Measurements from ENCODE around the gene ZDHHC3.
"Not testable (repeated sequence)": the region's sequence is repeated elsewhere in the genome, so short reads cannot be mapped to it uniquely, and the experiment has no call there.

ZDHHC3 gene

DNA sequence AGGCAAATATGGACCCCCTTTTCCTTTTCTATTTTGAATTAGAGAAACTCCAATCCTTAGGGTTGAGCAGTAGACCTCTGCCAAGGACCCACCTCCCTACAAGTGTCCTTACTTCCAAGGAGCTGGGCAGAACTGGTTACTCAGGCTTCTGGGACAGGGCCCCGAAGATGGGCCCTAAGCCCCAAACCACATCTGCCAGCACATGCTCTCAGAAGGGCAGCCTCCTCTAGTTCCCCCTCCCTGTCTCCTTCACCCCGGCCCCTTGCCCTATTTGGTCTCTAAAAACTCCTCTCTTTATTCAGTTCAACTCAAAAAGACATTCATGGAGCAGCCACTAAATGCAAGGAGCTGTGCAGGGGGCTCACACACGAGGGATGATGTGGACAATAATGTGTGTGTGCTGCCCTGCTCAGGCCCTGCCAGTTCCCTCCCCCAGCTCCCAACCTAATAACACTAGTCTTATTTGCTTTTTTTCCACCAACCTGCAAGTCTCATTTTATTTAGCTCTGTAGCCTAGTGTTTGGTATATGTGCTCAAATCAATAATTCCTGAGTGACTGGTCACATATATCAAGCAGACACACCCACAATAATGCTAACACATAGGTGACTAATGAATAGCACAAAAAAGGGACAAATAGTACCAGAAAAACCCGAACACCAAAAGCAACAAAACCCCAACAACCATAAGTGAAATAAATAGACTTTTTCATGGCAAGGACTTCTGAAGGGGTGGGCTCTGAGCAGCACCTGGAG, 12.2 kb downstream of the ZDHHC3 start:
- no peak for DNase-seq

DNA sequence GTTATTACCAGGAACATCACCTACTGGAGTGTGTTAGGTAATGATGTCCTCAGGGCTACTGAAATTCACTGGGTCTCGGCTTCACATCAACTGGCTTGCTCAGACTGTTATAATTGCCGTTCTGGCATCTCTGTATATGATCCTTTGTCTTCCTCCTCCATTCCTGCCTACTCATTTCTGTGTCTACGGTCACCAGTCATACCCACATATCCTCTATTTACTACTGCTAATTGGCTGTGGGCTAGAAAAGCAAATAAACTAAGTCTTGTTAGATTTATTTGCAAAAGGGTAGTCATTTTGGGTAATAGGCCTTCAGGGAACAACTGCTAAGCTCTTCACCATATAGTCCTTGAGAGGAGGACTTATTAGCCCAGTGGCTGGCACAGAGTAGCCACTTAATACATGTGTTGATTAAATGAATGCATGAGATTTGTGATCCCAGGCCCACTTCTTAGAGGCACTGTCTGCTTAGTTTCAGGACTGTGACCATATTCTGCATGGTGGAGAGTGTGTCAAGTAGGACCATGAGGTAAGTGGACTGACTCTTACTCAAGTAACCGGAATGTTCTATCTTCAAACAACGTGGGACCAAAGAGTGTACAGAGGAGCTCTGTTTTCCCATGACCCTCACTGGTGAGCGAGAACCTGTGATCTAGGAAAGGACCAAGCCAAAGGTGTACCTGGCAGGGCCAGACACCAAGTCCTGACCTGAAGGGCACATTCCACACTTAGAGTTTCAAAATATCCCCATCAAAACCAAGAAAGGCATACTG, 13.2 kb downstream of the ZDHHC3 start:
- no peak for DNase-seq

DNA sequence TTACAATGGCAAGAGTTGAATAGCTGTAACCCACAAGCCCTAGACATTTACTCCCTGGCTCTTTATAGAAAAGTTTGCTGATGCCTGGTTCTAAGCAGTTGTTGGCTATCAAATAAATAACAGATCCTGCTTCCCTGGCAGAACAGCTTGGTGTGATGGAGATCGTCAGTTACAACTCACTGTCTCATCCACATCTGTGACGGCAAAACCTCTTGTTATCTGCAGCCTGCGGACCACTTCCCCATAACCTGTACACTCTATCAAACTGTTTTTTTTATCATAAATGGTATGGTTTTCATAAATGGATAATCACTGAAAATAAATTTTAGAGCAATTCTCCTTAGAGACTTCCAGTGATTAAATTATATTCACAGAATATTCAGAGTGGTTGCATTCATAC, 14.1 kb downstream of the ZDHHC3 start:
- DNase-seq = no peak

DNA sequence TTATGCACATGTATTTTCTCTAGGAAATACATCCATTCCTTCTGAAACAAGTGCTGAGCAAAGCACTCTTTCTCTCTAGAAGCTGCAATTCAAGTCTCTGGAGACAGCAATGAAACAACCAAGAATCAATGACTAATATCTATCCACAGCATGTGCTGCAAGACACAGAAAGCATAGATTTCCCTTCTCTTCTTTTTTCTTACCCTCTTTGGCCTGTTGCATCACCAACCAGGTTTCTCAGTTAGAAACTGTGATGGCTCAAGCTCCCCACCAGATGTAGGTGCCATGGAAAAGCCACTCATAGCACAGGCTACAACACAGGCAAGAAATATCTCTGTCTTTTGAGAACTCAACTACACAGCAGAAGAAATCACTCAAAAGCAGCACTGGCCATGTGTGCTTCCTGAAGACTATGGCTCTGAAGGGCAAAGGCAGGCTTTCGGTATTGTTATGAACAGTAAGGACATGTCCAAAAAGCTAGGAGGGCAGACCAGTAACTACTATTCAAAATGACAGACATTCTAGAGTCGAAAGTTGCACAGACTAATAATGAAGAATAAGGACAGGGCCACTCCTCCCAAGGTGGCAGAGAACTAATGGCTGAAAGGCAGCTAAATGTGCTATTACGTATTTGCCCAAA, 15.5 kb downstream of the ZDHHC3 start:
- DNase-seq = no peak

DNA sequence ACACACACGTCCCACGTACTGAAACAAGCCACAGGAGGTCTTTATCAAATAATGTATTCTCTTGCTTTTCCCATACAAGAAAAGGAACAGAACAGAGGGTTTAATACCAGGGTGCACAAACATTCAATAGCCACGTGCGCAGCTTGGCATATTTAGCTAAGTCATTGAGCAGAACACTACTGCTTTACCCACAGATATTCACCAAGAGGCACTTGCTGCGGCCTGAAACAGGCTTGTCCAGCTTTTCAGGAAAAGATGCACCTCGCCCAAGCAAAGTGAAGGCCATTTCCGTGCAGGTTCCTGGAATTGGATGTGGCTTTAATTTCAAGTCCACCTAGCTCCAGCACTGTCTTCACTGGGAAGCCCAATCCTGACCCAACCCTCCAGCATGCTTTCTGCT, 17.6 kb downstream of the ZDHHC3 start:
- no peak for DNase-seq

DNA sequence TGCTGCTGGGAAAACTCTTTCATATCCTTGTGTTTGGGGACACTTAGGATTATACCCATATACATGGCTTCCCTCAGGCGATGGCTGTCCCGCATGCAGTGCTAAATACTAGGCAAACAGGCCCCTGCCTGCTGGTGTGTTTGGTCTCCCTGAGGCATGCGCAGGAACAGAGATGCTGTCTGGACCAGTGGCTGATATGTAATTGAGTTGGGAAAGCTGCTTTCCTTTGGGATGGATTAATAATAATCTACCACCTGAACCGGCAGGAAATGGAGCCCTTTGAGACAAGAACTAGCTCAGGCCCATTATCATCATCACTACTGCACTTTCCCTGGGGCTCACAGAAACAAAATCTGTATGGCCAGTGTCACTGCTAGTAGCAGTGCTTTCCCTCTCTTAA, 18.0 kb downstream of the ZDHHC3 start:
- DNase-seq = no peak

DNA sequence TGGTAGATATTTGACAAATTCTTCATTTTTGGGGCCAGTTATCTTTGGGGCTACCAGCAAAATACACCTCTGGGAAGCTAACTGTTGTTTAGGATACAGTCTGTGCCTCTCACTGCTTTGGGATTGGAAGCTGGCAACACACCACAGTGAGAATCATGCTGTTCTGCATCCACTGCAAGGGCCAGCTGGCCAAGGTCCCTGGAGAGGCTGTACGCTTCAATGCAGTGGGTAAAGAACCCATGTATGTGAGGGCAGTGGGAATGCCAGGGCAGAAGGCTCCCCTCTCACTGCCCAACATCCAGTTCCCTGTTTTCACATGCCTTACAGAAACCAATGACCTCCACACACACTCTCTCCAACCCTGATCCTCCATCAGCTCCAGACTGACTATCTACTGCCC, 20.1 kb downstream of the ZDHHC3 start:
- no peak for DNase-seq

DNA sequence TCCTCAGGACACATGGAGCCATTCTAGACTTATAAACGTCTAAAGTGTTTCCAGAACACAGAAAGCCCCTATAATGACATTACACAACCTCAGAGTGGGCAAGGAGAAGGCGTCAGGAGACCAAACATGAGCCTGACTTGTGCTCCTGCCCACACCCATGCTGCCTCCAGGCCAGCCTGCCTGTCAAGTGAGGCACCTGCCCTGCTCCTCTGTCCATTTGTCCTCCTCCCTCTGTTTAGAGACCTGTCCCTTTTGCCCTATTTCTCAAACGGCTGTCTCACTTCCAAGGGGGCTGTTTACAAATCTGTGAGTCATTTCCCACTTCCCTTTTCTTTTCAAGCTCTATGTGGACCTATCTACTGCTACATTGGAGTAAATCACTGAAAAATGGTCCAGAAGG, 21.0 kb downstream of the ZDHHC3 start:
- no peak for DNase-seq

DNA sequence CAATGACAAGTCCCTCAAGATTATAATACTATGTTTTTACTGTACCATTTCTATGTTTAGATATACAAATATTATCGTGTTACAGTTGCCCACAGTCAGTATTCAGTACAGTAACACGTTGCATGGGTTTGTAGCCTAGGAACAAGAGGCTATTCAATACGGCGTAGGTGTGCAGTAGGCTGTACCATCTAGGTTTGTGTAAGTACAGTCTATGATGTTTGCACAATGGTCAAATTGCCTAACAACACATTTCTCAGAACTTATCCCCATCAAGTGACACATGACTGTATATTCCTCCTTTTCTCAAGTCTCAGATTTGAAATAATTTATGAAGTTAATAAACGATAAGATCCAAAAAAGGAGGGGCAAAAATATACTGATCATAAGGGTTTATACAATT, 21.7 kb downstream of the ZDHHC3 start:
- DNase-seq = no peak

DNA sequence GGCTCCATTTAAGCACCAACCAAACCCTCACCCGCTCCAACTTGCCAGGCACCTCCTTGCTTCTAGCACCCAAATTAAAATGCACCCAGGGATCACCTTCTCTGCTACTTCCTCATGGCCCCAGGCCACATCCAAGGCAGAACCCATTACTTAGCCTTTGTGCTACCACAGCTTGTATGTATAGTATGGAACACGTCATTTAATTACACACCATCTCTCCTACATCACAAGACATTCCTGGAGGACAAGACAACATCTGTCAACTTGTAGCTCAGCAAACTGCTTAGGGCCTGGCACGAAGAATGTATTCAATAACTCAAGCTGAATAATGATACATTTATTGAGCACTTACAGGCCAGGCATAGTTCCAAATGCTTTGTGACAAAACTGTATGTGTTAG, 23.3 kb downstream of the ZDHHC3 start:
- DNase-seq = no peak

DNA sequence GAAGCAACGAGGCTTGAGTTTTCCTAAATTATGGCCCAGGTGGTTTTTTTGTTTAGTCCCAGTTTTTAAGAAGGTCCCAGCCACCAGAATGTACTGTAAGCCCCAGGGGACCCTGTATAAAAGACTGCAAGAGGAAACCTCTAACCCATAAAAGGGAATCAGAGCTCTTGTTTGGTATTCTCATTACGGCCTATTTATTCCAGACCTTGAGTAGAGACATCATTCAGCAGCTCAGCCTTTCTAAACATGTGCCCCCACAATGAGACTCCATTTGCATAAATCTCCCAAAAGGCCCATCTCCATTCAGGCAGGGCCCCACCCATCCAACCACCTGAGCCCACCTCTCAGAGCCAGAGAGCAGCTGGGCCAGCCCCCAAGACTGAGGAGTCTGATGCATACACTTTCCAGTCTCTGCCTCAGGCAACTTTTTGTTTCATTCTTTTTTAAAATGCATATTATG, 25.7 kb downstream of the ZDHHC3 start:
- no peak for DNase-seq

DNA sequence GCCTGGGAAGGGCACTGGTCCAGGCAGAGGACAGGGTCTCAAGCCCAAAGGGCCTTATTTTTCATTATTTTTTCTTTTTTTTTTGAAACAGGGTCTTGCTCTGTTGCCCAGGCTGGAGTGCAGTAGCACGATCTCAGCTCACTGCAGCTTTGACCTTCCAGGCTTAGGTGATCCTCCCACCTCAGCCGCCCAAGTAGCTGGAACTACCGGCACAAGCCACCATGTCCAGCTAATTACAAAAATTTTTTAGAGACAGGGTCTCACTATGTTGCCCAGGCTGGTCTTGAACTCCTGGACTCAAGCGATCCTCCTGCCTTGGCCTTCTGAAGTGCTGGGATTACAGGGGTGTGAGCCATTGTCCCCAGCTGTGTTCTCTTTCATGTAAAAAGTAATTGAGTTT, 26.2 kb downstream of the ZDHHC3 start:
- not testable (repeated sequence) for DNase-seq

DNA sequence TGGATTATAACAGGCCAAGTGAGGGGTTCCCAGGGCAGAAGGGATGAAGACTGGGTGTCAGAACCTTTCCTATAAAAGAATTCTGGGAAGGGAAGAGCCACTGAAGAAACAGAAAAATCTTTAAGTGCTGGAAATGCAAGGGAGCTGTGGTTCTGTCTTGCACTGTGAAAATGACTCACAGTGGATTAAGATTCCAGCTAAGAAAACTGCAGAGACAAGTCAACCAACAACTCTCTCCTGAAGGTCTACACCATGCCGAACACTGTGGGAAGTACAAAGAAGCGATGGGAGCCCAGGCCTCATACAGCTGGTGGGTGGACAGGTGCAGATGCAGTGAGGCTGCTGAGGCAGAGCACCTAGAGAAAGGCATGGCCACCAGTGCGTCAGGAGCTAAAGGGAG, 27.7 kb downstream of the ZDHHC3 start:
- DNase-seq = no peak

DNA sequence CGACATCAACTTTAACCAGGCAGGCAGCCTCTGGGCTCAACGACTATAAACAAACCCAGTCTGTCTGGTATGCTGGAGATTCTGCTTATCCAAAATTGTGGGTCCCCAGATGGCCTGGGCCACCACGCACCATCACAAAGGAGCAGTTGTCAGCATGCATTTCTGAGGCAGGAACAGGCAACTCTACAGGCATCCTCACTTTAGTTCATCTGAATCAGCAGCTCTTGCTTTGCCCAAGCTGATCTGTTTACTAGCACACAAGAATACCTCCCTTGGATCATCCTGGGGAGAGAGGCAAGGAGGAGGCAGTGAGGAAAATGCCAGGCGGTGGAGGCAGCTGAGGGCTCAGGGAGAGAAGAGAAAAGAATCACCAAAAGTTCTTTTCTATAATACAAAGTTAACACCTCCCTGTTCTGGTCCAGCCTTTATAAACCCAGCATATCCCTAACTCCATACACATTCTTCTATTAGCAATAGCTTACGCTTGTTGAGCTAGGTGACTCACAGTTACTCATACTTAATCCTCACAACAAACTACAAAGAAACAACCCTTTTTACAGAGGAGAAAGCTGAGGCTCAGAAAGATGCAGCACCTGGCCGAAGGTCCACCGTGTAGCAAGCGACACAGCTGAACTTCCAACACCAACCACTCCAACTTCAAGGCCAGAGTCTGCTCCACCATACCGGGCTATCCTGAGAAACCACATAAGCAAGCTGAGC, 33.6 kb downstream of the ZDHHC3 start:
- DNase-seq = no peak

DNA sequence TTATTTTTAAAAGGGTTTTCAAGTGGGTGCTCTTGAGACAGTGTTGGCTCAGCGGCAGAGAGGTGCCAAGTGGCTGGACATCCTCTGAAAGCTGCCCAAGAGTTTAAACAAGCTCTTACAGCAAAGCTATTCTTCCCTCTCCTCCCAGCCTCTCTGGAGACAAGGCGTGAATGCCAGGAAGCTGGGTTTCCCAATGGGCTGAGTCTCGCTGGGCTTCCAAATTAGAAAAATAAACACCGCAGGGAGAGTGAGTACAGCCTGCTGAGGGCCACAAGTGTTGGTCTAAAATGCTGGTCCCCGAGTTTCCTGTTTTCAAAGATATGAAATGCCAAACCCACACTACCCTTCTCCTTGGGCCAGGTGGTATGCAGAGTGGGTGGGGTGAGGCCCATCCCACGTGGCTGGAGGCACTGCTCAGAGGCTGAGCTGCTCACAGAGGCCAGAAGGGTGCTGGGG, 36.4 kb downstream of the ZDHHC3 start:
- no peak for DNase-seq

DNA sequence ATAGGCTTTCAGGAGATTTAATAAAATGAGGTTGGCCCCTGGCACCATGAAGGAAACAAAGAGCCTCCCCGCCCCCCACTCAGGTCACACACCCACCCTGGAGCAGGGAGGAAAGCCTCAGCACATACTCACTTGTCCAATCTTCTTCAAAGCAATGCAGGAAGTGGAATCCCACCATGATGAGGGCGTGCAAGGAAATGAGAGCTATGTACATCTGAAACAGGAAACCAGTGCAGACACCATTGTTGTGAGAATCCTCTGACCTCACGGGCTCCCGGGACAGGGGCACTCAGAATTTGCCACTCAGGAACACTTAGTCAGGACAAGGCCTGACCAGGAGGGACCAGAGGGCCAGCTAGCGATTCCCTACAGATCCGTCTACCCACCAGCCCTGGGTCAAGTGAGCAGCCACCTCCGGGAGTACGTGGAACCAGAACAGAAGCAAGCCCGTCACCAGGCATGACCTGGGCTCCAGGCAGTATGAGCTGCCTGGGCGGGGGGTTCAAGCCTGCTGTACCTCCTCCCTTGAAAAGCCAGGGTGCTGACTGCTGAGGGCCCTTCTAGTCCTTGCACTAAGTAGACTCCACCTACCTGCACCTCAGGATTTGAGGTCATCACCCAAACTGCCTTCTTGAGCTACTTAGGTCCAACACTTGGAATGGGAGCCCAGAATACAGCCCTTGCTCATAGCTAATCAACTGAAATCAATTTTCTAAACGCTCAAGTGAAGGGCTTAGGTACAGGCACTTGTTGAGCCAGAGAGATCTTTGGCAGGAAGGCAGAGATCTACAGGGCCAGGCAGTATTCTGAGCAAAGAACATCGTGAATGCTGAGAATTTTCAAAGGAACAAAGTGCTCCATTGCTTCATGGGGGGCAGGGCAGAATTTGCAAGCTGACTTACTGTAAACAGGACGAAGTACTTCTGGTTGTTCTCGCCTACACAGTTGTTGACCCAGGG, 42.7 kb downstream of the ZDHHC3 start:
- no peak for DNase-seq

DNA sequence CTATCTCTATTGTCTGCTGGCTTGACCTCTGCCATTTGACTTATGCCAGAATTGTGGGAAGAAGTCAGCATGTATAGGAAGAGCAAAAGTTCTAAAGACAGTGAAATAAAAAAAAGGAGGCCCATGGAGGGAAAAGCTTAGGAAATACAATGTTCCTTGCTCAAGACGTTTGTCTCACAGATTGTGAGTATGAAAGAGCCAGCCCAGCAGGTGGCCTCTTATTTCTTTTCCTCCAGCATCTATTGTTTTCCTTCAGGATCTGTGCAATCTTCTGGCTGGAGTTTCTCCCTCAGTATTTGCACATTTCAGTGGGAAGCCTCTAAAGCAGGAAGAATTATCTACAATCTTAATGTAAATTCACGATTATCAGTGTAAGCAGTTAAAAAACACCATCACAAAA, 43.7 kb downstream of the ZDHHC3 start:
- no peak for DNase-seq

DNA sequence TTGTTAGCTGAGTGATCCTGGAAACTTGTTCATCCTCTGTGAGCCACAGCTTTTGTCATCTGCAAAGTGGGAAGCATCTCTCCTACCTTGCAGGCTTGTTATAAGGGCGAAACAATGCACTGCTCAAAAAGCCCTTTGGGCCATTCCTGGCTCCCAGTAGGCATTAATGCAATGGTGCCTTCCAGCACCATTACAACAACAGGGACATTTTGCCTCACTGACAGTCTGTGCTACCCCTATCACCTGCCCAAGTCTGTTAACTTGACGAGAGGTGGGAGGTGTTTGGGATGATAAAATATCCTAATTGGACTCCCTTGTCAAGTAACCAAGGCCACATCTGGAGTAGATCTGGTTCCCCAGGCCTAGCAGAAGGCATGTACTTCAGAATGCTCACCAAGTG, 44.2 kb downstream of the ZDHHC3 start:
- no peak for DNase-seq

DNA sequence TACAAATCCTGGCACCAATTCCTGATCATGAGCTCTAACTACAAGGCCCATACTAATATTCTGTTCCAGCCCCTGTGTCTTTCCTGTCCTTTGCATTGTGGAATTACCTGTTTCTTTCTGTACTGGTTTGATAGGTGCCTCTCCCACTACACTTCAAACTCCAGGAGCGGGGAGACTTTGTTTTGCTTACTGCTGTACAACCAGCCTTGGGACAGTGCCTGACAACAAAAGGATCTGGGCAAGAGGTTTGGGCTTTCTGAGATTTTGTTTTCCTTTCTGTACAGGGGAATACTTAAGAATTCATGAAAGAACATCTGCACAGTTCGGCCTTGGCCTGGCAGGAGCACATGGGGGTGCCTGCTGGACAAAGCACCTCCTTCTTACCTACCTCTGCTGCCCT, 45.1 kb downstream of the ZDHHC3 start:
- DNase-seq = no peak

DNA sequence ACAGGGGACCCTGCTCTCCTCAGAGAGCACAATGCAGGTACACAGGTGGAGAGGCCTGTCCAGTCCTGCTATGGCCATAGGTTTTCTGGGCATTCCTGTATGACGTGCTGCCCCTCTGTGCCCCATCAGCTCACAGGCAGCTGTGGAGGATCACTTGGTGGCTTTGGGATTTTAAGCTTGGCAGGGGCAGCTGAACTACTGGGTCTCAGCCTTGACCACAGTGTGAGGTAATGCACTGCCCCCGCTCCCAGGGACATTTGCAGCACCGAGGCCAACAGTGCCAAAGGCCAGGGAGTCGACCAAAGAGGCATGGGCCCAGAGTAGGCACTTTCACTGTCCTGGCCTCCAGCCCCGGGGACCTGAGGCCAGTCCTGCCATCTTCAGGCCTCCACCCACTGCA, 46.2 kb downstream of the ZDHHC3 start:
- DNase-seq = no peak

DNA sequence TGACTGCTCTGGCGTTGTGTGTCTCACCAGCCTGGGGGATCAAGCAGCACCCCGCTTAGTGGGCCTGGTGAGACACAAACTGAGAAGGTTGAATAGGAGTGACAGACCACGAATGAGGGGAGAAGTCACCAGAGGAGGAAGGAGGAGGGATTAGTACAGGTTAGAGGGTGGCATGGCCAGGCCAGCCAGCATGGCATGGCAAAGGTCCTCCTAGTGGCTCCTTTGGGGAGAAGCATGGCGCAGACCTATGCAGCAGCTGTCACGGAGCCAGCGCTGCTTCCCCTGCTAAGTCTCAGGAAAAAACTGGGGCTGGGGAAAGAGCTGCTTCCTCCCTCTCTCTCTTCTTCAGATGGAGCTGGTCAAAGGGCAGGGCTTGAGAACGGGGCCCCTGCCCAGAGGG, 48.6 kb downstream of the ZDHHC3 start:
- no peak for DNase-seq

DNA sequence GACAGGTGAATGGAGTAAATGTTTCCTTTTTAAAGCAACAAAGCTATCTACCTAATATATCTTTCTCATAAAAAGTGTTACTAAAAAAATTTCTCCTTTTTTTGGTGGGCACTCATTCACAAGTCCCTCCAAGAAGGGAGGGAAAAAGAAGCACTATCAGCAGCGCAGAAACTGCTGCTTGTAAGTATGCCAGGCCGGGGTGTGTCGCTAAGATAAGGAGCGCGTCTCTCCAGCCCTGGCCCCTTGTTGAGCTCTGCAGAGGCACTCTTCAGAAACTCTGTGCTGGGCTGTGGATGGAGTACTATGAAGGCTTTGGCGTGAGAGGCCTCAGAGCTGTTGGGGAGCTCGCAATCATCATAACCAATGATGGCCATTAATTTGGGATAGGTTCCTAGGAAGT, 49.1 kb downstream of the ZDHHC3 start:
- DNase-seq = no peak

Measured in activated T-cell treated with anti-CD3 and anti-CD28 coated beads, Interleukin-2, amount 50 U/mL, for 1 hour (primary cell).